ENCODE results near the gene ZNF292. TPM values are rescaled to one million over a fixed set of nuclear protein-coding genes. Genes with fewer than 3 reads are reported as not detected.
"Not testable (repeated sequence)": the region's sequence is repeated elsewhere in the genome, so short reads cannot be mapped to it uniquely, and the experiment has no call there.

The ZNF292 gene
- total RNA-seq, 2 donors from 2014 or later, result 28.0 to 30.3 TPM

DNA sequence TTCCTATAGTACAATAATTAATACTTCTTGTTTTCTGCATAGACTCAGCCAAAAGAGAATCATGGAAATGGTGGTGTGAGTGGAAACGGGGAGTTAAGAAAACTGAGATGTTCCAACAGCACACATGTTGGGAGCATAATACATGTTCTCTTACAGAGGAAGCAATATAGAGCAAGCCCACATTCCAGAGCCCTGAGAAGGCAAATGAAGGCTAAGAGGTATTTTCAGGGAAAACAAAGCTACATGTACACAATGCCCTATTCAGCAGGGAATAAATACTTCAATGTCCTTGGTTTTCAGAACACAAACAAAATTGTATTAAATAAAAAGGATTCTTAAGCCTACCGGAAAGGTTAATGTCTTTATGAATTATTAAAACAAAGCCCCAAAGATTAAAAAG lies 131.9 kb downstream of the ZNF292 start:
- Histone ChIP-seq H3K27ac (no peak overlapping the region), H3K27me3 (no peaks in the 10 kb centered on the region), H3K36me3 (replicated peaks in 1 of 2; ENCODE audit: insufficient read depth in 1 of 2, low read depth in 2 of 2) (no peaks in the 10 kb centered on the region), H3K4me3 (no peak overlapping the region), H3K9me3 (no peaks in the 10 kb centered on the region), H3K4me1 (no peaks in the 10 kb centered on the region)
- ATAC-seq (no peak), DNase-seq (no peak)
- 70 to 79% methylated on average over 2 of the region's 2 CpGs for WGBS, 2 donors
- intact Hi-C loops (cut with DNase I), result no loop called here
- TF ChIP-seq, protein P1, sequence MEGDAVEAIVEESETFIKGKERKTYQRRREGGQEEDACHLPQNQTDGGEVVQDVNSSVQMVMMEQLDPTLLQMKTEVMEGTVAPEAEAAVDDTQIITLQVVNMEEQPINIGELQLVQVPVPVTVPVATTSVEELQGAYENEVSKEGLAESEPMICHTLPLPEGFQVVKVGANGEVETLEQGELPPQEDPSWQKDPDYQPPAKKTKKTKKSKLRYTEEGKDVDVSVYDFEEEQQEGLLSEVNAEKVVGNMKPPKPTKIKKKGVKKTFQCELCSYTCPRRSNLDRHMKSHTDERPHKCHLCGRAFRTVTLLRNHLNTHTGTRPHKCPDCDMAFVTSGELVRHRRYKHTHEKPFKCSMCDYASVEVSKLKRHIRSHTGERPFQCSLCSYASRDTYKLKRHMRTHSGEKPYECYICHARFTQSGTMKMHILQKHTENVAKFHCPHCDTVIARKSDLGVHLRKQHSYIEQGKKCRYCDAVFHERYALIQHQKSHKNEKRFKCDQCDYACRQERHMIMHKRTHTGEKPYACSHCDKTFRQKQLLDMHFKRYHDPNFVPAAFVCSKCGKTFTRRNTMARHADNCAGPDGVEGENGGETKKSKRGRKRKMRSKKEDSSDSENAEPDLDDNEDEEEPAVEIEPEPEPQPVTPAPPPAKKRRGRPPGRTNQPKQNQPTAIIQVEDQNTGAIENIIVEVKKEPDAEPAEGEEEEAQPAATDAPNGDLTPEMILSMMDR (IDR thresholded peaks at IDR 0.05), result no peak
- no peak for TF ChIP-seq POLR2A (IDR thresholded peaks at IDR 0.05)

DNA sequence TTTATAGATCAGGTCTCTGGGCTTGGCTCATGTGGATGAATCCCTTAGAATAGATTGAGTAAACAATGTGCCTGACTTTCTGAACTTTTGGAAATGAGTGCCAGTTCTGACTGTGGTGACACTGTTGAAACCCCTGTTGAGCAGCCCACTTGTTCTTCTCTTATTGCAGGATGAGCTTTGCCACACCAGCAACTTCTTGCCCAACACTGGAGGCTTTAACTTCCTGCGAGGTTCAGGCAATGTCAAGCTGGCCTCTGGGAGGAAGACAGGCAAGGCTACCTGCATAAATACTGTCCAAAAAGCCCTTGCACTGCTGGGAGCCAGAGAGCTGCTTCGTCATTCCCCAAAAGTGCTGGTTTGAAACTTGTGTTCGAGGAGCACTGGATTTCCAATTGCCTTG lies 134.2 kb downstream of the ZNF292 start:
- Histone ChIP-seq H3K27me3 (no peaks in the 10 kb centered on the region), H3K4me1 (no peaks in the 10 kb centered on the region), H3K36me3 (replicated peaks in 1 of 2; ENCODE audit: insufficient read depth in 1 of 2, low read depth in 2 of 2) (no peaks in the 10 kb centered on the region), H3K27ac (no peak overlapping the region), H3K9me3 (no peaks in the 10 kb centered on the region), H3K4me3 (no peak overlapping the region)
- TF ChIP-seq, protein P1 (IDR thresholded peaks at IDR 0.05), result no peak
- no peak for TF ChIP-seq POLR2A (IDR thresholded peaks at IDR 0.05)
- 75 to 91% methylated on average over 3 of the region's 3 CpGs for whole genome bisulfite sequencing, 2 donors
- ATAC-seq, result no peak
- no peak for DNase-seq
- intact Hi-C loops (cut with DNase I), result no loop called here

DNA sequence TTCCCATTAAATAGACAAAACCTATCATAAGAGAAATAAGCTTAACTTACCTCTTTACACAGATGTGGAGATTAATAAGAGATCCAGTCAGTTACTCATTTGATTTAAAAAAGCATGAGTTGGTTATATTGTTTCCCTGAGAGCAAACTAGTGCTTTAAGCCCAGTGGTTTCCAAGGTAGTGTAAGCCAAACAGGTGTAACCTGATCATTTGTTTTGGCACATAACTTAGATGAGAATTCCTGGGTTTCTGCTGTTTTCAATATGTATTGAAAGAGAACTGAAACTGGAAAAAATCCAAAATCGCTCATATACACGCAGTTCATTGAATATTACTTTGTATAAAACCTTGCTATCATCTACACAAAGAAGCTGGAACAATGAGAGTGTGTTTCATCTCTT lies 136.5 kb downstream of the ZNF292 start:
- intact Hi-C loops (cut with DNase I), result no loop called here
- Histone ChIP-seq H3K27me3 (no peaks in the 10 kb centered on the region), H3K9me3 (no peaks in the 10 kb centered on the region), H3K27ac (no peak overlapping the region), H3K4me3 (no peak overlapping the region), H3K4me1 (no peaks in the 10 kb centered on the region), H3K36me3 (replicated peaks in 1 of 2; ENCODE audit: insufficient read depth in 1 of 2, low read depth in 2 of 2) (no peaks in the 10 kb centered on the region)
- ATAC-seq, result no peak
- 17 to 23% methylated on average over 2 of the region's 2 CpGs for WGBS, 2 donors
- no peak for DNase-seq
- TF ChIP-seq POLR2A (IDR thresholded peaks at IDR 0.05), result no peak
- TF ChIP-seq, protein P1 (IDR thresholded peaks at IDR 0.05), result no peak

DNA sequence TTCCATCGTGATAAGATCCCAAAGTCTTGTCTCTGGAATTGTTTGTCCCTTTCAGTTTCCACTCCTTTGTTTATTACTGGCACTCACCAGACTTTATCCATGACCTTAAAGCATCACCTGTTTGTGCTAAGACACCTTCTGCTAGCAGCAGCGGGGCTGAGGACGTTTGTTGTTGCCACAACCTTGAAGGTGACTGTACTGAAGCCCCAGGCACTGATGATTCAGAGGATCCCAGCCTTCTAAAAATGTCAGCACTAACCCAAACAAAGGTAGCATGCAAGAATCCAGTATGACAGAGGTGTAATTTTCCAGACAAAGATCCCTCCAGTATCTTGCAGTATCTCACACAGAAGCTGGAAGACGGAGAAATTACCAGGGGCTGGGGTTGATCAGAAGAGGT lies 138.2 kb downstream of the ZNF292 start:
- H3K36me3 ChIP-seq (replicated peaks in 1 of 2; ENCODE audit: insufficient read depth in 1 of 2, low read depth in 2 of 2), result no peaks in the 10 kb centered on the region
- H3K4me1 ChIP-seq, result no peaks in the 10 kb centered on the region
- no peak for TF ChIP-seq POLR2A (IDR thresholded peaks at IDR 0.05)
- TF ChIP-seq, protein P1 (IDR thresholded peaks at IDR 0.05), result no peak
- intact Hi-C loops (cut with DNase I), result no loop called here
- H3K27ac ChIP-seq, result no peak overlapping the region
- no peak overlapping the region for H3K4me3 ChIP-seq
- 71 to 72% methylated on average over 4 of the region's 4 CpGs for WGBS, 2 donors
- DNase-seq (no peak), ATAC-seq (no peak)
- H3K9me3 ChIP-seq, result no peaks in the 10 kb centered on the region
- no peaks in the 10 kb centered on the region for H3K27me3 ChIP-seq

DNA sequence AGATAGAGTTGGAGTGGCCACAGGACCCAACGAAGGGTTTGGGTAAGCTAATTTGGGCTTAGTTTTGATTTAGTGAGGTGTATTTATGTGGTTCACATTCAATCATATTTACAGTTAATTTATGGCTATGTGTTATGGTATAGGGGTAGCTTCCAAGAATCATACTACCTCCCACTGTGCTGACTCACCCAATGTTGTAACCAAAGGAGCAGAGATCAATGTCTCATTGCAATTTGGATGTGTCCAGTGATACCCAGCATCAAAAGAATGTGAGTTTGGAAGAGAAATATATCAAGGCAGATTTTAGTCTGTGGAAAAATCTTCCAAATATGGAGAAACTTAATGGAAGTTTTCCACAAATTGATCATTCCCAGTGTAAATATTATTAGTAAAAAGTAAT lies 141.8 kb downstream of the ZNF292 start:
- intact Hi-C loops (cut with DNase I), result no loop called here
- no peaks in the 10 kb centered on the region for H3K27me3 ChIP-seq
- no peak for DNase-seq
- H3K9me3 ChIP-seq, result no peaks in the 10 kb centered on the region
- H3K4me3 ChIP-seq, result no peak overlapping the region
- WGBS, 2 donors, result 41 to 45% methylated on average over 1 of the region's 1 CpG
- H3K36me3 ChIP-seq (replicated peaks in 1 of 2; ENCODE audit: insufficient read depth in 1 of 2, low read depth in 2 of 2), result no peaks in the 10 kb centered on the region
- no peak overlapping the region for H3K27ac ChIP-seq
- no peaks in the 10 kb centered on the region for H3K4me1 ChIP-seq
- ATAC-seq, result no peak
- no peak for TF ChIP-seq POLR2A (IDR thresholded peaks at IDR 0.05)
- TF ChIP-seq, protein P1 (IDR thresholded peaks at IDR 0.05), result no peak

DNA sequence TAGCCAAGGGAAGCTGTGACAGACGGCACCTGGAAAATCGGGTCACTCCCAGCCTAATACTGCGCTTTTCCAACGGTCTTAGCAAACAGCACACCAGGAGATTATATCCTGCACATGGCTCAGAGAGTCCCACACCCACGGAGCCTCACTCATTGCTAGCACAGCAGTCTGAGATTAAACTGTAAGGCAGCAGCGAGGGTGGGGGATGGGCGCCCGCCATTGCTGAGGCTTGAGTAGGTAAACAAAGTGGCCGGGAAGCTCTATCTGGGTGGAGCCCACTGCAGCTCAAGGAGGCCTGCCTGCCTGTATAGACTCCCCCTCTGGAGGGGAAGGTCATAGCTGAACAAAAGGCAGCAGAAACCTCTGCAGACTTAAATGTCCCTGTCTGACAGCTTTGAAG lies 145.9 kb downstream of the ZNF292 start:
- H3K4me3 ChIP-seq; ATAC-seq; H3K9me3 ChIP-seq; DNase-seq; intact Hi-C loops (cut with DNase I); H3K4me1 ChIP-seq; H3K27ac ChIP-seq; H3K27me3 ChIP-seq; H3K36me3 ChIP-seq (replicated peaks in 1 of 2; ENCODE audit: insufficient read depth in 1 of 2, low read depth in 2 of 2): not testable (repeated sequence)
- 83 to 90% methylated on average over 9 of the region's 9 CpGs for WGBS, 2 donors
